ENCODE measurements around the gene MLEC.

The MLEC gene

GRCh38 chr12:120718055-120718454 lies 31.1 kb downstream of the MLEC start:
- H3K27me3 ChIP-seq (ENCODE audit: insufficient read depth, low read length) = no peaks in the 10 kb centered on the region
- no peak overlapping the region for H3K9ac ChIP-seq (ENCODE audit: low read length)
- H3K27ac ChIP-seq (ENCODE audit: low read depth, low read length, poor library complexity, severe bottlenecking) = no peak overlapping the region
- no peaks in the 10 kb centered on the region for H3K9me3 ChIP-seq (ENCODE audit: low read length)
- H4K20me1 ChIP-seq (ENCODE audit: insufficient read depth, low read length) = no peaks in the 10 kb centered on the region
- no peak overlapping the region for H3K4me3 ChIP-seq (ENCODE audit: low read depth, low read length, poor library complexity, severe bottlenecking)
- no peaks in the 10 kb centered on the region for H3K9me2 ChIP-seq (ENCODE audit: low read depth, low read length)
- peaks cover 17% of the 10 kb centered on the region for H3K4me1 ChIP-seq (ENCODE audit: insufficient read depth, low read length, severe bottlenecking)
- peaks cover 89% of the 10 kb centered on the region for H3K36me3 ChIP-seq (ENCODE audit: insufficient read depth, low read length)
- H3F3A ChIP-seq (ENCODE audit: insufficient read depth, low read length) = no peaks in the 10 kb centered on the region
- no peaks in the 10 kb centered on the region for H3K79me2 ChIP-seq (ENCODE audit: insufficient read depth, low read length)
- H3K4me2 ChIP-seq (ENCODE audit: low read length) = no peak overlapping the region
- no peak overlapping the region for H2AFZ ChIP-seq (ENCODE audit: low read length)
- no peak for TF ChIP-seq CTCF (IDR thresholded peaks at IDR 0.05; ENCODE audit: low read length)
- no peak for TF ChIP-seq EZH2 (IDR thresholded peaks at IDR 0.05; ENCODE audit: borderline replicate concordance, low read length)

GRCh38 chr12:120719072-120719471 lies 32.1 kb downstream of the MLEC start:
- TF ChIP-seq EZH2 (IDR thresholded peaks at IDR 0.05; ENCODE audit: borderline replicate concordance, low read length) (no peak), CTCF (IDR thresholded peaks at IDR 0.05; ENCODE audit: low read length) (no peak)
- Histone ChIP-seq H3K27ac (ENCODE audit: low read depth, low read length, poor library complexity, severe bottlenecking) (no peak overlapping the region), H3K9ac (ENCODE audit: low read length) (no peak overlapping the region), H3K27me3 (ENCODE audit: insufficient read depth, low read length) (no peaks in the 10 kb centered on the region), H3F3A (ENCODE audit: insufficient read depth, low read length) (no peaks in the 10 kb centered on the region), H3K9me3 (ENCODE audit: low read length) (no peaks in the 10 kb centered on the region), H2AFZ (ENCODE audit: low read length) (no peak overlapping the region), H3K36me3 (ENCODE audit: insufficient read depth, low read length) (peaks cover 91% of the 10 kb centered on the region), H3K4me3 (ENCODE audit: low read depth, low read length, poor library complexity, severe bottlenecking) (no peak overlapping the region), H4K20me1 (ENCODE audit: insufficient read depth, low read length) (no peaks in the 10 kb centered on the region), H3K4me2 (ENCODE audit: low read length) (no peak overlapping the region), H3K9me2 (ENCODE audit: low read depth, low read length) (no peaks in the 10 kb centered on the region), H3K4me1 (ENCODE audit: insufficient read depth, low read length, severe bottlenecking) (peaks cover 16% of the 10 kb centered on the region), H3K79me2 (ENCODE audit: insufficient read depth, low read length) (no peaks in the 10 kb centered on the region)

DNA sequence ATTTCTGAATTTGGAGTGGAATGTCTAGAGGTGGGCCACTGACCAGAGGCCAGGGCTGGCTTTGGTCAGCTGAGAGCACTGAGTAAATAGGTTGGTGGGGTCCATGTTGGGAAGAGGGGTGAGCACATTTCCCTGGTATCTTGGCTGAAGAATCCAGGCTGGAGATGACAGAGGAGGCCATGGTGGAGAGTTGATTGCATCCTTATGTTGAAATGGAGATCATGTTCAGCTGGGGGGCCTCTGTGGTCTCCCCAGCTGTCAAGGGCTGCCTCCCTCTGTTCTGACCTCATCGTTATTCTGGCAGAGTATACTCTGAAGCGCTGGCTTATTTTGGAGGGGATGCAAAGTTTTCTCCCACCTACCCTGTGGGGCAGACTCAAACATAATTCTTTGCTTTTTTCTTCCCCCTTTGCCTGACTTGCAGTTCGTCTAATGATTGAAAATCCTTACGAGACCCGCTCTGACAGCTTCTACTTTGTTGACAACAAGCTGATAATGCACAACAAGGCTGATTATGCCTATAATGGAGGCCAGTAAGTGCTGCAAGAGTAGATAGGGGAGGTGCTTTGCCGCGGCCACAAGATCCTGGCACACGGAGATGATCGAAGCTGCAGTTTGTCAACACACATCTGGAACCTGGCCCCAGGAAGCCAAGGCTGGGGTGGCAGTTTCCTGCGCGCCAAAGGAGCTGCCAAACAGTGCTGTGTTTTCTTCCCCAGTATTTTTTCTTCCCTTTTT lies 32.7 kb downstream of the MLEC start:
- peaks cover 17% of the 10 kb centered on the region for H3K4me1 ChIP-seq (ENCODE audit: insufficient read depth, low read length, severe bottlenecking)
- no peak overlapping the region for H3K9ac ChIP-seq (ENCODE audit: low read length)
- H3K4me3 ChIP-seq (ENCODE audit: low read depth, low read length, poor library complexity, severe bottlenecking) = no peak overlapping the region
- H3K79me2 ChIP-seq (ENCODE audit: insufficient read depth, low read length) = no peaks in the 10 kb centered on the region
- TF ChIP-seq CTCF (IDR thresholded peaks at IDR 0.05; ENCODE audit: low read length) = no peak
- no peak for TF ChIP-seq EZH2 (IDR thresholded peaks at IDR 0.05; ENCODE audit: borderline replicate concordance, low read length)
- H3K4me2 ChIP-seq (ENCODE audit: low read length) = no peak overlapping the region
- H3K9me2 ChIP-seq (ENCODE audit: low read depth, low read length) = no peaks in the 10 kb centered on the region
- no peak overlapping the region for H3K27ac ChIP-seq (ENCODE audit: low read depth, low read length, poor library complexity, severe bottlenecking)
- no peaks in the 10 kb centered on the region for H3F3A ChIP-seq (ENCODE audit: insufficient read depth, low read length)
- H4K20me1 ChIP-seq (ENCODE audit: insufficient read depth, low read length) = no peaks in the 10 kb centered on the region
- no peaks in the 10 kb centered on the region for H3K9me3 ChIP-seq (ENCODE audit: low read length)
- peaks cover 91% of the 10 kb centered on the region for H3K36me3 ChIP-seq (ENCODE audit: insufficient read depth, low read length)
- no peaks in the 10 kb centered on the region for H3K27me3 ChIP-seq (ENCODE audit: insufficient read depth, low read length)
- H2AFZ ChIP-seq (ENCODE audit: low read length) = no peak overlapping the region

Measured in OCI-LY1 (cell line).